ENCODE data around the gene SLC9B2.

Gene SLC9B2

DNA sequence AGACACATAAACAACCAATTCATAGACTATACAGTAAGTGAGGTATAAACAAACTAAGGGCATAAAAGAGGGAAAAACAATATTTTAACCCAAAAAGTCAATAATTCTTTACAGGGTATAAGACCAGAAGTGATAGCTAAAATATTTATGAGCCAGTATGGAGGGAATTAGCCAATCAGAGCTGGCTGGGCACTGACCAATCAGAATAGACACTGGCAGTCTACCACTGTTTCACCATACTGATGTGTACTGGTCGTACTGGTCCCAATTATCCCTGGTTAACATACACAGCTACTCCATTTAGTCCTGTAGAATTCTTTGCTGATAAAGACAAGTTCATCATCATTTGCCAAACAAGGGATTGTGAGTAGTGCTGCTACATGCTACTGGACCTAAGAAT is 47.3 kb downstream of the SLC9B2 start:
- TF ChIP-seq ISL1 (CRISPR knock-in tag; IDR thresholded peaks at IDR 0.05) (no peak), OSR1 (CRISPR knock-in tag; IDR thresholded peaks at IDR 0.05) (no peak), CSDC2 (CRISPR knock-in tag; IDR thresholded peaks at IDR 0.05) (no peak), TOX (CRISPR knock-in tag; IDR thresholded peaks at IDR 0.05; ENCODE audit: borderline replicate concordance) (no peak), PPARA (CRISPR knock-in tag; IDR thresholded peaks at IDR 0.05; ENCODE audit: borderline replicate concordance) (no peak), RARB (CRISPR knock-in tag; IDR thresholded peaks at IDR 0.05) (no peak), SNAI2 (CRISPR knock-in tag; IDR thresholded peaks at IDR 0.05) (no peak), TCF4 (CRISPR knock-in tag; IDR thresholded peaks at IDR 0.05; ENCODE audit: borderline replicate concordance) (no peak), ESRRG (CRISPR knock-in tag; IDR thresholded peaks at IDR 0.05) (no peak), ZNF70 (CRISPR knock-in tag; IDR thresholded peaks at IDR 0.05) (no peak)
- TF ChIP-seq, protein P1, sequence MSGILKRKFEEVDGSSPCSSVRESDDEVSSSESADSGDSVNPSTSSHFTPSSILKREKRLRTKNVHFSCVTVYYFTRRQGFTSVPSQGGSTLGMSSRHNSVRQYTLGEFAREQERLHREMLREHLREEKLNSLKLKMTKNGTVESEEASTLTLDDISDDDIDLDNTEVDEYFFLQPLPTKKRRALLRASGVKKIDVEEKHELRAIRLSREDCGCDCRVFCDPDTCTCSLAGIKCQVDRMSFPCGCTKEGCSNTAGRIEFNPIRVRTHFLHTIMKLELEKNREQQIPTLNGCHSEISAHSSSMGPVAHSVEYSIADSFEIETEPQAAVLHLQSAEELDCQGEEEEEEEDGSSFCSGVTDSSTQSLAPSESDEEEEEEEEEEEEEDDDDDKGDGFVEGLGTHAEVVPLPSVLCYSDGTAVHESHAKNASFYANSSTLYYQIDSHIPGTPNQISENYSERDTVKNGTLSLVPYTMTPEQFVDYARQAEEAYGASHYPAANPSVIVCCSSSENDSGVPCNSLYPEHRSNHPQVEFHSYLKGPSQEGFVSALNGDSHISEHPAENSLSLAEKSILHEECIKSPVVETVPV (CRISPR knock-in tag; IDR thresholded peaks at IDR 0.05) = no peak

DNA sequence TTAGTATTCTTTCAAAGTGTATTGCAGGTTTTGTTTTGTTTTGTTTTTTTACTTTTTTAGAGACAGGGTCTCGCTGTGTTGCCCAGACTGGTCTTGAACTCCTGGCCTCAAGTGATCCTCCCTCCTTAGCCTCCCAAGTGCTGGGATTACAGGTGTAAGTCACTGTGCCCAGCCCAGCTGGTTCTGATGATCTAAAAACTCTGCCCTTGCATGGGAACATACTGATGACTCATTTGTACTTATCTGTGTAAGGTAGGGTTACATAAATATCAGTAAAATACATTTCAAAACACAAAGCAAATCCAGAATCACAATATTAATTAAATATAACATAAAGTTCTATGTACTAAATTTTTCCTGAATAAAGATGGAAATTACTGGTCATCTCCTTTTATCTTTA is 49.7 kb downstream of the SLC9B2 start:
- no peak for ATAC-seq
- TF ChIP-seq BACH2 (CRISPR knock-in tag; IDR thresholded peaks at IDR 0.05; ENCODE audit: borderline replicate concordance) (no peak), ZNF8 (CRISPR knock-in tag; IDR thresholded peaks at IDR 0.05) (no peak), ZNF70 (CRISPR knock-in tag; IDR thresholded peaks at IDR 0.05) (no peak), TOX (CRISPR knock-in tag; IDR thresholded peaks at IDR 0.05; ENCODE audit: borderline replicate concordance) (no peak), ZC3H10 (CRISPR knock-in tag; IDR thresholded peaks at IDR 0.05) (no peak)

More for the DNA sequence above, 47.3 kb downstream of the SLC9B2 start:
- no peak for ATAC-seq

DNA sequence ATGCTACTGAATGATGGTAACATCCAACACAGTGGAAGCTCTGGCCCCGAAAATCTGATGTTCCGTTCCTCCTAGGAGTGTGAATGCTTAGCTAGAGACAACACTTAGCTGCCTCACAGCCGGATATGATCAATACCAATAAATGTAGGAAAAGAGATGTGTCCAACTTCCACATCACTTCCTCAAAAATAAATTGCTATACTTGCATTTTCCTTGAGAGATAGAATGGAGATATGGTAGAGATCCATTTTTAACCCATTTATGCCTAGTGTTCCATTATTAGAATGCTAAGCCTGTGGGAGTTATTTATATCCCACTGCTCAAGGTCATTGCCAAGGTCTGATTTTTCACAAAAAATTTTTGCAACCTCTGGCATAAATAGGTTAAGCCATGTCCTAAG is 51.6 kb downstream of the SLC9B2 start:
- ATAC-seq = no peak
- no peak for TF ChIP-seq ZNF70 (CRISPR knock-in tag; IDR thresholded peaks at IDR 0.05)
- TF ChIP-seq, protein P2, sequence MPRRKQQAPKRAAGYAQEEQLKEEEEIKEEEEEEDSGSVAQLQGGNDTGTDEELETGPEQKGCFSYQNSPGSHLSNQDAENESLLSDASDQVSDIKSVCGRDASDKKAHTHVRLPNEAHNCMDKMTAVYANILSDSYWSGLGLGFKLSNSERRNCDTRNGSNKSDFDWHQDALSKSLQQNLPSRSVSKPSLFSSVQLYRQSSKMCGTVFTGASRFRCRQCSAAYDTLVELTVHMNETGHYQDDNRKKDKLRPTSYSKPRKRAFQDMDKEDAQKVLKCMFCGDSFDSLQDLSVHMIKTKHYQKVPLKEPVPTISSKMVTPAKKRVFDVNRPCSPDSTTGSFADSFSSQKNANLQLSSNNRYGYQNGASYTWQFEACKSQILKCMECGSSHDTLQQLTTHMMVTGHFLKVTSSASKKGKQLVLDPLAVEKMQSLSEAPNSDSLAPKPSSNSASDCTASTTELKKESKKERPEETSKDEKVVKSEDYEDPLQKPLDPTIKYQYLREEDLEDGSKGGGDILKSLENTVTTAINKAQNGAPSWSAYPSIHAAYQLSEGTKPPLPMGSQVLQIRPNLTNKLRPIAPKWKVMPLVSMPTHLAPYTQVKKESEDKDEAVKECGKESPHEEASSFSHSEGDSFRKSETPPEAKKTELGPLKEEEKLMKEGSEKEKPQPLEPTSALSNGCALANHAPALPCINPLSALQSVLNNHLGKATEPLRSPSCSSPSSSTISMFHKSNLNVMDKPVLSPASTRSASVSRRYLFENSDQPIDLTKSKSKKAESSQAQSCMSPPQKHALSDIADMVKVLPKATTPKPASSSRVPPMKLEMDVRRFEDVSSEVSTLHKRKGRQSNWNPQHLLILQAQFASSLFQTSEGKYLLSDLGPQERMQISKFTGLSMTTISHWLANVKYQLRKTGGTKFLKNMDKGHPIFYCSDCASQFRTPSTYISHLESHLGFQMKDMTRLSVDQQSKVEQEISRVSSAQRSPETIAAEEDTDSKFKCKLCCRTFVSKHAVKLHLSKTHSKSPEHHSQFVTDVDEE (CRISPR knock-in tag; IDR thresholded peaks at IDR 0.05) = no peak
- TF ChIP-seq BACH2 (CRISPR knock-in tag; IDR thresholded peaks at IDR 0.05; ENCODE audit: borderline replicate concordance) = no peak
- no peak for TF ChIP-seq TCF4 (CRISPR knock-in tag; IDR thresholded peaks at IDR 0.05; ENCODE audit: borderline replicate concordance)
- TF ChIP-seq GLIS3 (CRISPR knock-in tag; IDR thresholded peaks at IDR 0.05) = no peak
- TF ChIP-seq ZNF565 (CRISPR knock-in tag; conservative IDR thresholded peaks at IDR 0.05; ENCODE audit: low read depth) = no peak
- TF ChIP-seq, protein P1 (CRISPR knock-in tag; IDR thresholded peaks at IDR 0.05) = no peak
- no peak for TF ChIP-seq SNAI2 (CRISPR knock-in tag; IDR thresholded peaks at IDR 0.05)
- no peak for TF ChIP-seq OSR1 (CRISPR knock-in tag; IDR thresholded peaks at IDR 0.05)
- TF ChIP-seq ZFP30 (CRISPR knock-in tag; IDR thresholded peaks at IDR 0.05) = no peak
- no peak for TF ChIP-seq ZNF8 (CRISPR knock-in tag; IDR thresholded peaks at IDR 0.05)
- no peak for TF ChIP-seq ZFP3 (CRISPR knock-in tag; IDR thresholded peaks at IDR 0.05)
- TF ChIP-seq, protein P3, sequence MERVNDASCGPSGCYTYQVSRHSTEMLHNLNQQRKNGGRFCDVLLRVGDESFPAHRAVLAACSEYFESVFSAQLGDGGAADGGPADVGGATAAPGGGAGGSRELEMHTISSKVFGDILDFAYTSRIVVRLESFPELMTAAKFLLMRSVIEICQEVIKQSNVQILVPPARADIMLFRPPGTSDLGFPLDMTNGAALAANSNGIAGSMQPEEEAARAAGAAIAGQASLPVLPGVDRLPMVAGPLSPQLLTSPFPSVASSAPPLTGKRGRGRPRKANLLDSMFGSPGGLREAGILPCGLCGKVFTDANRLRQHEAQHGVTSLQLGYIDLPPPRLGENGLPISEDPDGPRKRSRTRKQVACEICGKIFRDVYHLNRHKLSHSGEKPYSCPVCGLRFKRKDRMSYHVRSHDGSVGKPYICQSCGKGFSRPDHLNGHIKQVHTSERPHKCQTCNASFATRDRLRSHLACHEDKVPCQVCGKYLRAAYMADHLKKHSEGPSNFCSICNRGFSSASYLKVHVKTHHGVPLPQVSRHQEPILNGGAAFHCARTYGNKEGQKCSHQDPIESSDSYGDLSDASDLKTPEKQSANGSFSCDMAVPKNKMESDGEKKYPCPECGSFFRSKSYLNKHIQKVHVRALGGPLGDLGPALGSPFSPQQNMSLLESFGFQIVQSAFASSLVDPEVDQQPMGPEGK (CRISPR knock-in tag; IDR thresholded peaks at IDR 0.05; ENCODE audit: borderline replicate concordance) = no peak
- TF ChIP-seq ZC3H10 (CRISPR knock-in tag; IDR thresholded peaks at IDR 0.05) = no peak
- TF ChIP-seq CSDC2 (CRISPR knock-in tag; IDR thresholded peaks at IDR 0.05) = no peak
- TF ChIP-seq, protein P4, sequence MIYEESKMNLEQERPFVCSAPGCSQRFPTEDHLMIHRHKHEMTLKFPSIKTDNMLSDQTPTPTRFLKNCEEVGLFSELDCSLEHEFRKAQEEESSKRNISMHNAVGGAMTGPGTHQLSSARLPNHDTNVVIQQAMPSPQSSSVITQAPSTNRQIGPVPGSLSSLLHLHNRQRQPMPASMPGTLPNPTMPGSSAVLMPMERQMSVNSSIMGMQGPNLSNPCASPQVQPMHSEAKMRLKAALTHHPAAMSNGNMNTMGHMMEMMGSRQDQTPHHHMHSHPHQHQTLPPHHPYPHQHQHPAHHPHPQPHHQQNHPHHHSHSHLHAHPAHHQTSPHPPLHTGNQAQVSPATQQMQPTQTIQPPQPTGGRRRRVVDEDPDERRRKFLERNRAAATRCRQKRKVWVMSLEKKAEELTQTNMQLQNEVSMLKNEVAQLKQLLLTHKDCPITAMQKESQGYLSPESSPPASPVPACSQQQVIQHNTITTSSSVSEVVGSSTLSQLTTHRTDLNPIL (CRISPR knock-in tag; IDR thresholded peaks at IDR 0.05; ENCODE audit: low read depth) = no peak
- no peak for TF ChIP-seq PPARA (CRISPR knock-in tag; IDR thresholded peaks at IDR 0.05; ENCODE audit: borderline replicate concordance)
- TF ChIP-seq, protein P5, sequence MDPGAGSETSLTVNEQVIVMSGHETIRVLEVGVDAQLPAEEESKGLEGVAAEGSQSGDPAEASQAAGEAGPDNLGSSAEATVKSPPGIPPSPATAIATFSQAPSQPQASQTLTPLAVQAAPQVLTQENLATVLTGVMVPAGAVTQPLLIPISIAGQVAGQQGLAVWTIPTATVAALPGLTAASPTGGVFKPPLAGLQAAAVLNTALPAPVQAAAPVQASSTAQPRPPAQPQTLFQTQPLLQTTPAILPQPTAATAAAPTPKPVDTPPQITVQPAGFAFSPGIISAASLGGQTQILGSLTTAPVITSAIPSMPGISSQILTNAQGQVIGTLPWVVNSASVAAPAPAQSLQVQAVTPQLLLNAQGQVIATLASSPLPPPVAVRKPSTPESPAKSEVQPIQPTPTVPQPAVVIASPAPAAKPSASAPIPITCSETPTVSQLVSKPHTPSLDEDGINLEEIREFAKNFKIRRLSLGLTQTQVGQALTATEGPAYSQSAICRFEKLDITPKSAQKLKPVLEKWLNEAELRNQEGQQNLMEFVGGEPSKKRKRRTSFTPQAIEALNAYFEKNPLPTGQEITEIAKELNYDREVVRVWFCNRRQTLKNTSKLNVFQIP (CRISPR knock-in tag; IDR thresholded peaks at IDR 0.05; ENCODE audit: borderline replicate concordance, low read depth) = no peak
- TF ChIP-seq ISL1 (CRISPR knock-in tag; IDR thresholded peaks at IDR 0.05) = no peak
- no peak for TF ChIP-seq ARNTL (CRISPR knock-in tag; IDR thresholded peaks at IDR 0.05; ENCODE audit: borderline replicate concordance, low read depth)

All from SK-N-SH treated with all-trans-retinoic acid at 6 μM for 48 hours (cell line).